ENCODE measurements around the gene VPS4B. TPM values are rescaled to one million over a fixed set of nuclear protein-coding genes. Genes with fewer than 3 reads are reported as not detected.

Gene VPS4B
- total and polyA plus RNA-seq, 8 donors: 48.2 to 71.4 (median 54.5) TPM

- ATAC-seq (peak; percentile 72), DNase-seq (no peak)
- H3K4me3 ChIP-seq: no peak overlapping the region
- intact Hi-C loops (cut with DNase I): loop anchor here in 1 of 2 donors (10.0 kb wide), 1 partner anchor 430 kb away; no protein-coding TSS in a partner anchor
- H3K4me1 ChIP-seq: peaks cover 0 to 16% of the 10 kb centered on the region in 2 donors
- H3K27me3 ChIP-seq: no peaks in the 10 kb centered on the region
- H3K36me3 ChIP-seq: no peaks in the 10 kb centered on the region
- no peak for TF ChIP-seq CTCF (IDR thresholded peaks at IDR 0.05)
- no peaks in the 10 kb centered on the region for H3K9me3 ChIP-seq
- peak overlapping the region in 1 of 2 donors; percentile 81 for H3K27ac ChIP-seq
These were observed 22.3 kb upstream of the VPS4B start for GRCh38 chr18:63444580-63444979.

GRCh38 chr18:63443829-63444228, 21.6 kb upstream of the VPS4B start:
- intact Hi-C loops (cut with DNase I): loop anchor here in 1 of 2 donors (10.0 kb wide), 1 partner anchor 429 kb away; no protein-coding TSS in a partner anchor
- no peak for TF ChIP-seq CTCF (IDR thresholded peaks at IDR 0.05)

GRCh38 chr18:63440881-63441280, 18.6 kb upstream of the VPS4B start:
- intact Hi-C loops (cut with DNase I): loop anchor here in 1 of 2 donors (10.0 kb wide), 1 partner anchor 426 kb away; no protein-coding TSS in a partner anchor

More at GRCh38 chr18:63443829-63444228, 21.6 kb upstream of the VPS4B start:
- ATAC-seq (no peak), DNase-seq (no peak)
- Histone ChIP-seq H3K4me3 (no peak overlapping the region), H3K9me3 (no peaks in the 10 kb centered on the region), H3K36me3 (no peaks in the 10 kb centered on the region), H3K27me3 (no peaks in the 10 kb centered on the region), H3K27ac (peak overlapping the region in 1 of 2 donors; percentile 81), H3K4me1 (peaks cover 0 to 21% of the 10 kb centered on the region in 2 donors)

GRCh38 chr18:63440219-63440618, 17.9 kb upstream of the VPS4B start:
- intact Hi-C loops (cut with DNase I): loop anchor here in 1 of 2 donors (10.0 kb wide), 1 partner anchor 425 kb away; no protein-coding TSS in a partner anchor
- TF ChIP-seq CTCF (IDR thresholded peaks at IDR 0.05): no peak
- DNase-seq: no peak
- Histone ChIP-seq H3K4me1 (peaks cover 0 to 18% of the 10 kb centered on the region in 2 donors), H3K27me3 (peaks cover 0 to 5% of the 10 kb centered on the region in 2 donors), H3K36me3 (no peaks in the 10 kb centered on the region), H3K4me3 (no peak overlapping the region), H3K9me3 (no peaks in the 10 kb centered on the region), H3K27ac (no peak overlapping the region)
- no peak for ATAC-seq

More at GRCh38 chr18:63440881-63441280, 18.6 kb upstream of the VPS4B start:
- DNase-seq (no peak), ATAC-seq (no peak)
- no peak for TF ChIP-seq CTCF (IDR thresholded peaks at IDR 0.05)
- H3K9me3 ChIP-seq: no peaks in the 10 kb centered on the region
- peaks cover 0 to 3% of the 10 kb centered on the region in 2 donors for H3K27me3 ChIP-seq
- H3K4me1 ChIP-seq: peaks cover 0 to 21% of the 10 kb centered on the region in 2 donors
- no peaks in the 10 kb centered on the region for H3K36me3 ChIP-seq
- H3K4me3 ChIP-seq: no peak overlapping the region
- H3K27ac ChIP-seq: no peak overlapping the region

GRCh38 chr18:63439334-63439733, 17.1 kb upstream of the VPS4B start:
- ATAC-seq: peak; percentile 91
- peak in 2 of 4 donors; percentile 49 to 63 for DNase-seq
- no peak overlapping the region for H3K27ac ChIP-seq
- H3K4me3 ChIP-seq: no peak overlapping the region
- H3K36me3 ChIP-seq: no peaks in the 10 kb centered on the region
- H3K27me3 ChIP-seq: peaks cover 0 to 5% of the 10 kb centered on the region in 2 donors
- H3K9me3 ChIP-seq: no peaks in the 10 kb centered on the region
- peaks cover 0 to 10% of the 10 kb centered on the region in 2 donors for H3K4me1 ChIP-seq
- peak; percentile 67 to 70 for TF ChIP-seq CTCF (IDR thresholded peaks at IDR 0.05)
- intact Hi-C loops (cut with DNase I): loop anchor here in 1 of 2 donors (10.0 kb wide), 1 partner anchor 95 kb away; no protein-coding TSS in a partner anchor

Measured in left lung (tissue), 10 donors.